NK-92 (cell line): Measurements from ENCODE around the gene EXD2.
"Not testable (repeated sequence)": the region's sequence is repeated elsewhere in the genome, so short reads cannot be mapped to it uniquely, and the experiment has no call there.

Experiments
- DNase-seq: peaks from one replicate; lab custom pipeline; 2025; ENCODE audit not compliant: unreplicated experiment; lab: John Stamatoyannopoulos, UW

EXD2 gene, protein sequence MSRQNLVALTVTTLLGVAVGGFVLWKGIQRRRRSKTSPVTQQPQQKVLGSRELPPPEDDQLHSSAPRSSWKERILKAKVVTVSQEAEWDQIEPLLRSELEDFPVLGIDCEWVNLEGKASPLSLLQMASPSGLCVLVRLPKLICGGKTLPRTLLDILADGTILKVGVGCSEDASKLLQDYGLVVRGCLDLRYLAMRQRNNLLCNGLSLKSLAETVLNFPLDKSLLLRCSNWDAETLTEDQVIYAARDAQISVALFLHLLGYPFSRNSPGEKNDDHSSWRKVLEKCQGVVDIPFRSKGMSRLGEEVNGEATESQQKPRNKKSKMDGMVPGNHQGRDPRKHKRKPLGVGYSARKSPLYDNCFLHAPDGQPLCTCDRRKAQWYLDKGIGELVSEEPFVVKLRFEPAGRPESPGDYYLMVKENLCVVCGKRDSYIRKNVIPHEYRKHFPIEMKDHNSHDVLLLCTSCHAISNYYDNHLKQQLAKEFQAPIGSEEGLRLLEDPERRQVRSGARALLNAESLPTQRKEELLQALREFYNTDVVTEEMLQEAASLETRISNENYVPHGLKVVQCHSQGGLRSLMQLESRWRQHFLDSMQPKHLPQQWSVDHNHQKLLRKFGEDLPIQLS

DNA sequence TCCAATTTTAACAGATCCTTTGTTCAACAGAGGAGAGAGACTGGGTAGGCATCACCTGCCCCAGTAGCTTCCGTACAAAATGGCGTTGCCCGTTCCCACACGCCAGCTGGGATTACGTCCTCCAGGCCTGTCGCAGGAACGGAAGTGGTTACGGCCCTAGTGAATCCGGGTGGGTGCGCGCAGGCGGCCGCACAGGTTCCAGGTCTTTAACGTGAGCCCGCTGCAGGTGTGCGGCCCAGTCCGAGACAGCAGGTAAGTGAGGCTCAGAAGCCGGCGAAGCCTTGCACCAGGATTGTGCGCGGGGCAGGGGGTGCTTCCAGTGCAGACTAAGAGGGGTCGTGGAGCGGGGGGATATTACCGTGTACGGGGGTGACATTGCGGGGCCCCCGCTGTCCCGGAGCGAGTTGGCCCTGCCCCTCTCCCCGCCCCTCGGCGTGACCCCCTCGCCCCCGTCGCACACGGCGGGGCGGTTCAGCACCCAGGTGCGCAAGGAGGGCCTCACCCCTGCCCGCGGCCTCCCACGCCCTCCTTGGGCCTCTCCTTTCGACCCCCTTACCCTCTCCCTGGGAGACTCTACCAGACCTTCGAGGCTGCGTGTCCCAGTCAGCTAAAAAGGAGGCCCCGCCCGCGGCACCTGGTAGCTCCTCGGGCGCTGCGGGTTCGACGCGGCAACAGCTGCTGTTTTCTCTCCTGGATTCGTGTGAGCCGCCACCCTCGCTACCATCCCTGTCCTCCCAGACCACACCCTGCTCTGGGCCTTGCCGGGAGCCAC, at the start of gene EXD2:
Gene EXD2, plus strand, starts transcription at position 159 of the 772 bp plus-strand sequence. CDS start 17,973 bp downstream, outside the sequence.
- DNase-seq, result no peak

DNA sequence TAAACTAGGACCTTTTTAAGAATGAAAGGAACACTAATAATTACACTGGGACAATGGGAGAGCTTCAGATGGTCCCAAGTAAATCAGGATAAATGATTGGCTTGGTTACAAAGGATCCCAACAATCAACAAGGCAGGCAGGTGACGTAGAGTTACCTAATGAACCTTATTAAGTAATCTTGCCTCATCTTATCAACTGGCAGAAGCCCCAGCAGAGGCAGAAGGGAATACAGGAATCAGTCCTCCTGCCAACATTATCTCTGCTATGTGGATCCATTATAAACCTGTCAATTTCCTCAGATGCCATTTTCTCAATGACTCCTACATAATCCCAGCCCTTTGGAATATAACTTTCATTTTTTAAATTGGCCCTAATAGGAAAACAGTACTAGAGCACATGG, 49.7 kb upstream of the EXD2 start:
- DNase-seq, result no peak

DNA sequence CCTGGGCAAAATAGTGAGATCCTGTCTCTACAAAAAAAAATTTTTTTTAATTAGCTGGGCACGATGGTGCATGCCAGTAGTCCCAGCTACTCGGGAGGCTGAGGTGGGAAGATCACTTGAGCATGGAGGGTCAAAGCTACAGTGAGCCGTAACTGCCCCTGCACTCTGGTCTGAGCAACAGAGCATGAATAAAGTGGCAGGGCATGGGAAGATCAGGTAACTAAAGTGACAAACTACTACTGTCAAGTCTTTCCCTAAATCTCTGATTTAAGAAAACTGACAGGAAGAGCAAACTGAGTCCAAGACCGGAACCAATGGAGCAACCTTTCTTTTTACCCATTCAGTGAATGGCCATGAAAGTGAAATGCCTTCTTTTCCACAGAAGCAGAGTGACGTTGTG, 49.2 kb upstream of the EXD2 start:
- no peak for DNase-seq

DNA sequence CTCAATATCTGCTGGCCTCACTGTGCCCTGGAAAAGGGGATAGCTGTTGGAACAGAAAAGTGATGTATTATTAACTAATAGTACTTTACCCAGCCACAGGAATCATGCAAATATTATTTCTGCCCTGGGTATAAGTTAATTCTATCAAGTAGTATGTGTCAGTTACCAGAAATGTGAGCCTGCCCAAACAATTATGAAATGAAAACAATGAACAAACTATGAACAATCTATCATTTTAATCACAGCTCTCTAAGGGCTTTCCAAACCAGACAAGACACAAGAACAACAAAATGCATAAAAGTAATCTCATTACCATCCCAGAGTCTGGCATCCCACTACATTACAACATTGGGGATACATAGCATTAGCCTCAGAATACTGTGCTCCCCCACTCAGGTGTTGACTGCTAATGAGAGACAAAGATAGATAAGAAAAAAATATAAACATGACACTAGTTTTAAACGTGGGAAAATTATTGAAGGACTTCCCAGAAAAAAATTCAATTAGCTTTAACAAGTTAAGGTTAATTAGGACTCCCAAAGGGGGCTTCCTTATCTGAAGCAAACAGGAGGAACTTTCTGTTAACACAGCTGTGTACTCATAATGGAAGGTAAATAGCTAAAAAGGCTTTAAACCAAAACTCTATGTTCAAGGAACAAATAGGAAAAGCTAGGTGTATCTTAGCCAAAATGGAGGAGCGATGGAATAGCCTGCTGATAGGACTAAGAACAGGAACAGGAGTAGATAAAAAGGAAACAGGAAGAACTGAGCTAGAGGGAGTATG, 41.6 kb upstream of the EXD2 start:
- no peak for DNase-seq

DNA sequence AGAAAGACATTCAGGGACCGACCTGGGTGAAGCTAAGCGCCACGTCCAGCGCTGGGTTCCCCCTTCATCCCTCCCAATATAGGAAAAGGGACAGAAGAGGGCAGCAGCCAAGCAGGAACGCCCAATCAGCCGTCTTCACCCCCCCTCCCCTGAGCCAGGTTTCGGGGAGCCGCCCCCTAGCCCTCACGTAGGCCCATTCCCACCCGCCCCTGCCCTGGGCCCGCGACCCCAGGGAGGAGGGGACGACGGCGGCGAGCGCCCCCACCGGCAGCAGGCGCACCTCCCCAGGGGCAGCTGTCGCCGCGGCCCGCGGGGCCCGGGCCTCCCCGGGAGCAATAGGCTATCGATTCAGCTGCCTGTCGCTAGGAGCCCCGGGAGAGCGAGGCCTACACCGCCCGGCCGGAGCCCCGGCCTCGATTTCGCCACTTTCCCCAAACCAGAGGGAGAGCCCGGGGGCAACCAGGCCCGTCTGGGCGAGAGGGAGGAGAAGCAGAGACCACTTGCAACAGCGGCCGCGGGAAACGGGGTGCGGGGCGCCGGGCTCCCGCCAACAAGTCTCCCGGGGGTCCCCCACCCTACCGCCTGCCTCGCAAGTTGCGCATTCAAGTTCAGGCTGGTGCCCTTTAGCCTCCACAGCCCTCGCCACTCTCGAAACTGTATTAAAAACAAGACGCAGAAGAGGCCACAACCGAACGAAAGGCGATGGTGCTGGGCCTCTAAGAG, 39.7 kb upstream of the EXD2 start:
- no peak for DNase-seq

DNA sequence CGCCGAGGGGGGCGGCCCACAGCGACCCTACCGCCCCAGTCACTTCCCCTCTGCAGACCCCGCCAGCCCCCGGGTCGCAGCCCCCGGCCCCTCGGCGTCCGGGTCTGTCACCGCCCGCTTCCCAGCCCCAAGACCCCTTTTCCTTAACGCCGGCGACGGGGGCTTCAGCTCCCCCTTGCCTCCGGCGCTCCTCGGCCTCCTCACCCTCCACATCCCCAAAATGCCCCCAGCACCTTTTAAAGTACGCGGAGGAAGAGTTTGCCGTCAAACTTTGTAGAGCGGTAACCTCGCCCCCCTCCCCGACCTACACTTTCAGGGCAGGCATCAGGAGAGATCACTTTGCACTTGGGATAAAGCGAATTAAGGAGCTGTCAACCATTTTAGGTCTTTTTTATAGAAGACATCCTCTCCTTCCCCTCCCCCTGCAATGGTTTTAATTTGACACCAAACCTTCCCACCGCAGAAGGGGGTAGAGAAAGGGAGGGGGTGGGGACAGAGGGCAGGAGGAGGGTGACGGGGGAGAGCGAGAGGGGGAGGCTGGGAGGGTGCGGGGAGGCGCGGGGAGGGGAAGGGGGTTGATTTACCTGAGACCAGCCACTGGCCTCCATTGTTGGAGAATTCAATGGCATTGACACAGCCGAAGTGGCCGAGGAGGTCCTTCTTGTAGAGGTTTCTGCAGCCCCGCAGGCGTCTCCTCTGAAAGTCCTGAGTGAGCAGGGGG, 39.0 kb upstream of the EXD2 start:
- DNase-seq, result no peak

DNA sequence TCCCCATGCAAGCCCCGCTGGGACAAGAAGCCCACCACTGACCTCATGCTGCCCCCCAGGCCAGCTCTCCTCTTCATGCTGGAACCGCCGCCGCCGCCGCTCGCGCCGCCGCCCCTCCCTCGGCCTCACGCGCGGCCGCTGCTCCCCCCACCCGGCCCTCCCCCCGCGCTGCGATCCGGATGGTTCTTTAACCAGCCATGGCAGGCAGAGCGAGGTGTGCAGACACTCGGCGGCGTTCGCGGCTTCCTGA, 38.5 kb upstream of the EXD2 start, which contains the start of gene DCAF5:
Gene DCAF5, minus strand, starts transcription at position 218 of the 250 bp plus-strand sequence. Its CDS starts 141 bp downstream, at position 77.
- peak; percentile 68 for DNase-seq

DNA sequence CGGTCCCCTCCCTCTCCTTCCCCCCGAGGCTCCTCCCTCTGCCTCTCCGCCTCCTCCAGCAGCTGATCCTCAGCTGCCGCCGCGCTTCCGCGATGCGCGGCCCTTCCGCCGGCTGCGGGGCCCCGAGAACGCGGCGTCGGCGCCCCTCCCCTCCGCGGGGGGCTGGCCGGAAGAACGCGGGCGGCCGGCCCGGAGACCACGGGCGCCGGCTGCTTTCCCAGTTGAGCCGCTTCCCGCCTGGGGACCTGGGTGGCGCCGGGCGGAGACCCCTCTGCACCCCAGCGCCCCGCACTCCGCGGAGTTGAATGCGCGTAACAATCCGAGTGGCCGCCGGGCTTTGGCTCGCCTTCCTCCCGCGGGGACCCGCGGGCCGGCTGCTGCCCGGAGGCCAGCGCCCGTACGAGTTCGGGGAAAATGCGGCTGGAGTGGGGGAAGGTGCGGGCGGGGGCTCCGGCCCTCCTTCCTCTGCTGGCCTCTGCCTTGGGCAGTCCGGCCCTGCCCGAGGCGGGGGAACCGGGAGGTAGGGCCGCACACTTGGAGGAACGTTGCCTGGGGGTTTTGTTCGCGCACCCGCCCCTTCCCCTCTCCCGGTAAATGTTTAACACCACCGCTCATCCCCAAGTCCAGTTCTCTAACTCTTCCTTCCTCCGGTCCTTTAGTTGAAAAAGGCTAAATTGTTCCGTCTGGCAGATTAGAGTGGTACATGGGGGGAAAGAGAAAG, 38.0 kb upstream of the EXD2 start:
- DNase-seq, result no peak

DNA sequence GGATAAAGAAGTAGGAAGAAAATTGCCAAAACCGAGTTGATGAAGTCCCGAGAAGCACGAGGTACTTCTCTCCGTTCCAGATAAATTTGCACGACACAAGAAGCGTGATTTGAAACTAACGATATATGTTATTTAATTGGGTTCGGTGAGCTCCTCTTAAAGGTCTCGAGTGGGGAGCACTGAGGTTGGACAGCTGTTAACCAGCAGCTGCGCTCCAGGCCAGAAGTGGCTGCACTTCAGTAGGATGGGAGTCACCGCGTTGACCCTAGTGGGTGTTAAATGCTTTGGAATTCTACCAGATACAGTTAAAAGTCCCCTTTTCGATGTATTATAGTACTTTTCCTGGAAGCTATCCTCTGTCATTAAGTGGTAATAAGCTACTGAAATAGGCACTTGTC, 37.4 kb upstream of the EXD2 start:
- no peak for DNase-seq

DNA sequence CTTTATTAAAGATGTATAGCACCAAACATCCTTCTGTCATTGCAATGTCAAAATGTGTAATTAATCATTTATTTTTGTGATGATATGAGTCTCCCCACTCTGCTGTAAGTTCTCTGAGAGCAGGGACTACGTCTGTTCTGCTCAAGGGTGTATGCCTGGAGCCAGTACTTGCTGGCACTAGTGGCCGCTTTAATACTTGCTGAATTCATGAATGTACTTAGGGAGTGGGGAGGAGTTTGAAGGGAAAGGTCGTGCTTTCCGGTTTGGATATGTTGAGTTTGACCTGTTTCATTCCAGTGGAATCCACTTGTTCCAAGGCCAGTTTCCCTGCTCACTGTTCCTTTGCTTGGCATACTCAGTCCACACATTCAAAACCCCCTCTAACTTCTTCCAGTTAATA, 36.5 kb upstream of the EXD2 start:
- no peak for DNase-seq

DNA sequence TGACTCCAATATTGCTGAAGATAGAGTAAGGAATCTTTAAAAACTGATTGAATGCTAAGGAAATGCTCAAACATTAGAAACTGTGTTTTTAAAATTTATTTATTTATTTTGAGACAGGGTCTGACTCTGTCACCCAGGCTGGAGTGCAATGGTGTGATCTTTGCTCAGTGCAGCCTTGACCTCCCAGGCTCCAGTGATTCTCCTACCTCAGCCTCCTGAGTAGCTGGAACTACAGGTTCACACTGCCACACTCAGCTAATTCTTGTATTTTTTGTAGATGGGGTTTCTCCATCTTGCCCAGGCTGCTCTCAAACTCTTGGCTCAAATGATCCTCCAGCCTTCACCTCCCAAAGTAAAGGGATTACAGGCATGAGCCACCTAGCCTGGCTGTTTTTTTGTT, 35.1 kb upstream of the EXD2 start:
- DNase-seq, result no peak

DNA sequence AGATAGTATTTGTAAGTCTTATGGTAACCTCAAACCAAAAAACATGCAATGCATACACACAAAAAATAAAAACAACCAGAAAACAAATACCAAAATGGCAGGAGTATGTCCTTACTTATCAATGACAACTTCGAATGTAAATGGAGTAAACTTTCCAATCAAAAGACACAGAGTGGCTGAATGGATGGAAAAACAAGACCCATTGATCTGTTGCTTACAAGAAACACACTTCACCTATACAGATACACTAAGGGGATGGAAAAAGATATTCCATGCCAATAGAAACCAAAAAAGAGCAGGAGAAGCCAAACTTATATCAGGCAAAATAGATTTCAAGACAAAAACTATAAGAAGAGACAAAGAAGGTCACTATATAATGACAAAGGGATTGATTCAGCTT, 29.7 kb upstream of the EXD2 start:
- no peak for DNase-seq

DNA sequence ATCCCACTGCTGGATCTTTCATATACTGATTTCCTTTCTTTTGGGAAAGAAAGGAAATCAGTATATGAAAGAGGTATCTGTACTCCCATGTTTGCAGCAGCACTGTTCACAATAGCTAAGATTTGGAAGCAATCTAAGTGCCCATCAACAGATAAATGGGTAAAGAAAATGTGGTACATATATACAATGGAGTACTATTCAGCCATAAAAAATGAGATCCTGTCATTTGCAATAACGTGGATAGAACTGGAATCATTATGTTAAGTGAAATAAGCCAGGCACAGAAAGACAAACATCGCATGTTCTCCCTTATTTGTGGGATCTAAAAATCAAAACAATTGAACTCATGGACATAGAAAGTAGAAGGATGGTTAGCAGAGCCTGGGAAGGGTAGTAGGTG, 25.5 kb upstream of the EXD2 start:
- not testable (repeated sequence) for DNase-seq

DNA sequence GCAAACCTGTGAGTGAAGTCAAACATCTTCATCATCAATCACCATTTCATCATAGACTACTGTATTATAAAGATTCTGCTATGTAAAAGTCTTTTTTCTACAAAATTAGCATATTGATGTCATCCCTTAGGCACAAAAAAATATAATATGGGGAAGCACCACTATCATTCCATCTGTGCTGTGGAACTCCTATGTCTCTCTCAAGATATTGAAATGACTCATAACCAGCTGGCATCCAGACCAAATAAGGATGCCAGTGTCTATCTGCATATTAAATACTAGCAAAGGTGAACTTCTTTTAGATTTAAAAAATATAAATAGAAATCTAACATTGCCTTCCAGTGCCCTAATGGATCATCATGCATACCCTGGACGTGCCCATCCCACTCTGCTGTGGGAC, 20.5 kb upstream of the EXD2 start:
- DNase-seq, result no peak

DNA sequence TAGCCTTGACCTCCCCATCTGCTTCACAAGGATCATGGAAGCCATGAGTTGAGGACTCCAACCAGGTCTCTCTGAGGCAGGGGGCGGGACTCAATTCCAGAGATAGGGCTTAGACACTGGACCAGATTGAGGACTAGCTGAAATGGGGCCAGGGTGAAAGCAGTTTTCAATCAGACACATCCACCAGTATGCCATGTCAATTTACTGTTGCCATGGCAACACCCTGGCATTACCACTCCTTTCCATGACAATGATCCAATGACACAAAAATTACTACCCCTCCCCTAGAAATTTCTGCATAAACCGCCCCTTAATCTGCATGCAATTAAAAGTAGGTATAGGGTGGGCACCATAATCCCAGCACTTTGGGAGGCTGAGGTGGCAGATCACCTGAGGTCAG, 19.7 kb upstream of the EXD2 start:
- no peak for DNase-seq

DNA sequence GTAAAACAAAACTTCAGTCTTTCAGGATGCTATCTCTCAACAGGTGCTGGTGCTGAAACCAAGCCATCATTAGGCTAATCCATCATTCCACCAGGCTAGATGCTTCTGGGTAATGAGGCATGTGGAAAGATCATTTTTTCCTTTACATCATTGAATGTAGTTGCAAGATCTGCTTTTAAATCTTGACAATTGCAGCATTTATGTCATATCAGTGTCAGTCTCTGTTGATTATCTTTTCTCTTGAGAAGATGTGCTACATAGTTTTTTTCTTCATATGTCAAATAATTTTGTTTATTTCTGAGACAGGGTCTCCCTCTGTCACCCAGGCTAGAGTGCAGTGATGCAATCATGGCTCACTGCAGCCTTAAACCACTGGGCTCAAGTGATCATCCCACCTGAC, 16.2 kb upstream of the EXD2 start:
- no peak for DNase-seq

DNA sequence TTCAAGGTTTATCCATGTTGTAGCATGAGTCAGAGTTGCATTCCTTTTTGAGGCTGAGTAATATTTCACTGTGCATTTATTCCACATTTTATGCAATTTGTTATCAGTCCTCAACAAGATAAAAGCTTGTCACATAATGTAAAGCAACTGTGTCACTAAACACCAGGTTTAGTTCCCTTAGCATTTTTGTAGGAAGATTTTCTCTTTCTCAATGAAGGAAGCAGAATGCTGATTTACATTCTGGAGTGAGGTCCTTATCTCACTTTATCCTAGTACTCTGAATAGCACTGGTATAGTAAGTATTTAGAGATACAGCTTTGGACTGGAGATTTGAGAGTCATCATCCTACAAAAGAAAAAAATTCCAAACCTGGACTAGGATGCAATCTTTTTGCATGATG, 9.8 kb upstream of the EXD2 start:
- DNase-seq, result no peak

DNA sequence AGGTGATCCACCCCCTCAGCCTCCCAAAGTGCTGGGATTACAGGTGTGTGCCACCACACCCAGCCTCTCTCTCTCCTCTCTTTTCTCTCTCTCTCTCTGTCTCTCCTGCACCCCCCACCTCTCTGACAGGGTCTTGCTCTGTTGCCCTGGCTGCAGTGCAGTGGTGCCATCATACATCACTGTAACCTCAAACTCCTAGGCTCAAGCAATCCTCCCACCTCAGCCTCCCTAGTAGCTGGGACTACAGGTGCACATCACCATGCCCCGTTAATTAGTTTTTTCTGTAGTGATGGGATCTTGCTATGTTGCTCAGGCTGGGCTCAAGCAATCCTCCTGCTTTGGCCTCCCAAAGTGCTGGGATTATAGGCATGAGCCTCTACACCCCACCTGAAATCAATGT, 8.7 kb upstream of the EXD2 start:
- DNase-seq, result not testable (repeated sequence)

DNA sequence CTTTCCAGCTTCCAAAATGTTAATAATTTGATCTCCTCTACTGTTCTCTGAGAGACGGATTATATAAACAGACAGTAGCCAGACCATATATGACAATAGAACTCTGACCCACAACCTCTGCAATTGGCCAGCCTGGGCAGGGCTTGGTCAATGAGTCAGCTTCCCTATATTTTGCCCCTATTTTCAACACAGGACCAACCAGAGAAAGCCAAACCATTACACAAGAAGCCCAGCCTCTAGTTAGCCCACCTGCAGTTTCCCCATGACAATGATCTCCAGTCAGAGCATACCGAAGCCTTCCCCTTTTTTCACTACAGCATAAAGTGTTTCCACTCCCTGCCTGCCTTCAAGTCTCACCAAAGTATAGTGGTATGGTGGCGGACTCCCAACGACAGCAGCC, 7.6 kb upstream of the EXD2 start:
- DNase-seq, result no peak
